Stomach (tissue), 4 donors: ENCODE measurements around the gene KPNA1.

Source experiments
- CTCF ChIP-seq, 7 experiments: fragments of 450-650 bp in 4 of 7; fragments of 200-600 bp in 3 of 7; sonication (generic) in 3 of 7; IDR thresholded peaks; one replicate each; pipeline ENCODE4 v1.5.1; 2016 to 2019; ENCODE audit warnings: antibody characterized with exemption in 7 of 7, control low read depth in 2 of 7, mild to moderate bottlenecking in 1 of 7
- EP300 ChIP-seq: sonication (generic); formaldehyde crosslinking; IDR thresholded peaks from one replicate; pipeline ENCODE4 v1.6.1; 2017; ENCODE audit warnings: antibody characterized with exemption
- POLR2A ChIP-seq, 4 donors: fragments of 450-650 bp; IDR thresholded peaks; one replicate each; pipeline ENCODE4 v1.6.1; 2016; ENCODE audit warnings: antibody characterized with exemption in 4 of 4, control low read depth in 2 of 4, mild to moderate bottlenecking in 1 of 4, moderate library complexity in 1 of 4
- POLR2AphosphoS5 ChIP-seq, 3 donors: sonication (generic); formaldehyde crosslinking; IDR thresholded peaks; one replicate each; pipeline ENCODE4 v1.6.1; 2016; ENCODE audit warnings: antibody characterized with exemption in 3 of 3

DNA sequence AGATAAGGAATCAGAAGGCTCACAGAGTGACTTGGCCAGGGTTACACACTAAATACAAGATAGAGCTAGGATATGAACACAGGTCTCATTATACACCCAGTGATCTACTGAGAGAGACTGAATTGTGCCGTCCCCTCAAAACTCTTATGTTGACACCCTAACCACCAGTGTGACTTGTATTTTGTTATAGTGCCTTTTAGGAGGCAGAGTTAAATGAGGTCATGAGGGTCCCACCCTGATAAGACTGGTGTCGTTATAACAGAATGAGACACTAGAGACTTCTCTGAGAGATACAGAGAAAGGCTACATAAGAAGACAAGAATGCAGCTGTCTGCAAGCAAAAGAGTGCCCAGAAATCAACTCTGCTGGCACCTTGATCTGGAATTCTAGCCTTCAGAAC lies 12.6 kb downstream of the KPNA1 start:
- TF ChIP-seq CTCF (IDR thresholded peaks at IDR 0.05), result no peak
- TF ChIP-seq POLR2A (IDR thresholded peaks at IDR 0.05), result no peak
- TF ChIP-seq POLR2AphosphoS5 (IDR thresholded peaks at IDR 0.05), result no peak
- no peak for TF ChIP-seq EP300
